ENCODE data around the gene PARVG. TPM values are rescaled to one million over a fixed set of nuclear protein-coding genes. Genes with fewer than 3 reads are reported as not detected.

The PARVG gene, protein sequence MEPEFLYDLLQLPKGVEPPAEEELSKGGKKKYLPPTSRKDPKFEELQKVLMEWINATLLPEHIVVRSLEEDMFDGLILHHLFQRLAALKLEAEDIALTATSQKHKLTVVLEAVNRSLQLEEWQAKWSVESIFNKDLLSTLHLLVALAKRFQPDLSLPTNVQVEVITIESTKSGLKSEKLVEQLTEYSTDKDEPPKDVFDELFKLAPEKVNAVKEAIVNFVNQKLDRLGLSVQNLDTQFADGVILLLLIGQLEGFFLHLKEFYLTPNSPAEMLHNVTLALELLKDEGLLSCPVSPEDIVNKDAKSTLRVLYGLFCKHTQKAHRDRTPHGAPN
- total RNA-seq, result 10 to 100 TPM in 1 of 7 donors, 1 to 10 TPM in 6; 3.1 to 14.1 (median 6.6) TPM
- polyA plus RNA-seq, result 1 to 10 TPM; 2.9 to 4.1 TPM
- long read RNA-seq, donor 1, partial matches to known transcripts, result 1 of 6 reads
- long read RNA-seq, donor 1, other reads (novel, unspliced or antisense), result 5 of 6 reads
- long read RNA-seq, donor 2, result 0 reads
- long read RNA-seq, donor 3, partial matches to known transcripts, result 4 of 8 reads
- long read RNA-seq, donor 3, other reads (novel, unspliced or antisense), result 4 of 8 reads

DNA sequence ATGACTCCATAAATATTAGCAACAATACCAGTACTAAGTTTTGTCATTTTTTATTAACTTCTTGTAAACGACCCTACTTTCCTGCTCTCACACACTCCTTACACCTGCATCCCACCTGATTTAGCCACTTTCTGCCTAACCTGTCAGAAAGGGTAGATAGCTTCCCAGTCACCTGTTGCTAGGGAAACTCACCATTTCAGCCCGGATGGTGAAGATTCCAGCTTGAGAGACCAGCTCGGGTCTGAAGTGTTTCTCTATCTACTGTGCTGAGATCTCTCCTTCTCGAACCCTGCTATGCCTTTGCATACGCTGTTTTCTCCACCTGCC is at the start of gene PARVG:
PARVG (plus strand) TSS at position 220 of the 327 bp plus-strand sequence. CDS start 2,405 bp downstream, outside the sequence.
- TF ChIP-seq EP300 (IDR thresholded peaks at IDR 0.05), result no peak
- TF ChIP-seq, protein P1, sequence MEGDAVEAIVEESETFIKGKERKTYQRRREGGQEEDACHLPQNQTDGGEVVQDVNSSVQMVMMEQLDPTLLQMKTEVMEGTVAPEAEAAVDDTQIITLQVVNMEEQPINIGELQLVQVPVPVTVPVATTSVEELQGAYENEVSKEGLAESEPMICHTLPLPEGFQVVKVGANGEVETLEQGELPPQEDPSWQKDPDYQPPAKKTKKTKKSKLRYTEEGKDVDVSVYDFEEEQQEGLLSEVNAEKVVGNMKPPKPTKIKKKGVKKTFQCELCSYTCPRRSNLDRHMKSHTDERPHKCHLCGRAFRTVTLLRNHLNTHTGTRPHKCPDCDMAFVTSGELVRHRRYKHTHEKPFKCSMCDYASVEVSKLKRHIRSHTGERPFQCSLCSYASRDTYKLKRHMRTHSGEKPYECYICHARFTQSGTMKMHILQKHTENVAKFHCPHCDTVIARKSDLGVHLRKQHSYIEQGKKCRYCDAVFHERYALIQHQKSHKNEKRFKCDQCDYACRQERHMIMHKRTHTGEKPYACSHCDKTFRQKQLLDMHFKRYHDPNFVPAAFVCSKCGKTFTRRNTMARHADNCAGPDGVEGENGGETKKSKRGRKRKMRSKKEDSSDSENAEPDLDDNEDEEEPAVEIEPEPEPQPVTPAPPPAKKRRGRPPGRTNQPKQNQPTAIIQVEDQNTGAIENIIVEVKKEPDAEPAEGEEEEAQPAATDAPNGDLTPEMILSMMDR (IDR thresholded peaks at IDR 0.05), result no peak
- no peak for TF ChIP-seq POLR2A (IDR thresholded peaks at IDR 0.05)
- no peak for DNase-seq
- H3K36me3 ChIP-seq, result no peaks in the 10 kb centered on the region
- no peak within 1 kb of the TSS for H3K27ac ChIP-seq
- intact Hi-C loops (cut with DNase I), result no loop called here
- H3K9me3 ChIP-seq, result no peaks in the 10 kb centered on the region
- WGBS, 3 donors, result 57 to 74% (median 68%) methylated on average over 5 of the region's 5 CpGs
- H3K4me3 ChIP-seq, result no peak within 1 kb of the TSS
- no peaks in the 10 kb centered on the region for H3K27me3 ChIP-seq
- H3K4me1 ChIP-seq (ENCODE audit: insufficient read depth), result no peaks in the 10 kb centered on the region

DNA sequence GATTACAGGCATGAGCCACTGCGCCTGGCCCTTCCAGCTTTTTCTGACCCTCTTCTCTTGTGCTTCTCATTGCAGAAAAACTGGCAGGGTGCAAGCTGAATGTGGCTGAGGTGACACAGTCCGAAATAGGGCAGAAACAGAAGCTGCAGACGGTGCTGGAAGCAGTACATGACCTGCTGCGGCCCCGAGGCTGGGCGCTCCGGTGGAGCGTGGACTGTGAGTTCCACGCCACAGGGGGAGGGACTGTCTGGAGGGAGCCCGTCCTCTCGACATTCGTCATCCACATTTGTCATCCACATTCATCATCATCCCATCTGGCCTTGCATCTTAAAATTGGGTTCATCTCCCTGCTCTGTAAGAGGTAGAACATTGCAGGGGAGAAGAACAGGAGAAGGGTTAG is 49.3 kb upstream of the PARVG start:
- intact Hi-C loops (cut with DNase I), result no loop called here
- no peaks in the 10 kb centered on the region for H3K4me1 ChIP-seq (ENCODE audit: insufficient read depth)
- TF ChIP-seq, protein P1 (IDR thresholded peaks at IDR 0.05), result no peak
- TF ChIP-seq EP300 (IDR thresholded peaks at IDR 0.05) (no peak), POLR2A (IDR thresholded peaks at IDR 0.05) (no peak)
- no peak overlapping the region for H3K4me3 ChIP-seq
- no peaks in the 10 kb centered on the region for H3K36me3 ChIP-seq
- H3K27ac ChIP-seq, result no peak overlapping the region
- H3K27me3 ChIP-seq, result no peaks in the 10 kb centered on the region
- DNase-seq, result peak in 1 of 5 donors; percentile 14
- WGBS, 3 donors, result 96 to 98% (median 98%) methylated on average over 12 of the region's 12 CpGs
- no peaks in the 10 kb centered on the region for H3K9me3 ChIP-seq

DNA sequence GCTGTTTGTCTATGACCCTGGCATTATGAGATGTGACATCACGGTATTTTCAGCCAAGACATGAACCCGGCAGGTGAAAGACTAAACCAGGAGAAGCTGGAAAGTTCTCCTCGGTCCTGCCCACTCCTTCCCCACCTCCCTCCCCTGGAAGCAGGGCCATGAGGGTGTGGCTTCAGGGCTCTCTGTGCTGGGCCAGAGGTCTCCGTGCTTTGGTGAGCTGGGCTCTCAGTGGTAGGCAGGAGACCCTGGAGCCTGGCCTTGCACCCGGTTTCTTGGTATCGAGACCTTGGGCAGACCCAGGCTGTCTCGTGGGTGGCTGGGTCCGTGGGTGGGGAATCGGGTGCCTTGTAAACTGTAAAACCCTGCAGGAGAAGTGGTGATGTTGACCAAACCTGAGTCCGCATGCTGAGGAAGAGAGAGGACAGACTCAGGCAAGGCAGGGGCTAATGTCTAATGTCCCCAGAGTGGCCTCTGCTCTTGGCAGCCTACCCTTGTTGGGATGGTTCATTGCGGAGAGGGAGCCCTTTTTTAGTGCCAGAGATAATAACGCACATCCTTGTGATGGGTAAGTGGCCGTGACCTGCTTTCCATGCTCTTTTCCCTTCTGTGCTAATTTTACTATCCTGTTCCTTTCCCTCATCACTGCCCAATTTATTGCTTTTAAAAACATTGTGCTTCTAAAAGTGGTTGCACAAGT is 48.6 kb upstream of the PARVG start:
- Histone ChIP-seq H3K27ac (no peak overlapping the region), H3K9me3 (no peaks in the 10 kb centered on the region), H3K36me3 (no peaks in the 10 kb centered on the region), H3K27me3 (no peaks in the 10 kb centered on the region), H3K4me3 (no peak overlapping the region), H3K4me1 (ENCODE audit: insufficient read depth) (no peaks in the 10 kb centered on the region)
- intact Hi-C loops (cut with DNase I), result no loop called here
- 90% methylated on average over 13 of the region's 13 CpGs for WGBS, 3 donors
- peak in 1 of 5 donors; percentile 13 for DNase-seq
- no peak for TF ChIP-seq EP300 (IDR thresholded peaks at IDR 0.05)
- TF ChIP-seq POLR2A (IDR thresholded peaks at IDR 0.05), result no peak
- TF ChIP-seq, protein P1 (IDR thresholded peaks at IDR 0.05), result no peak

DNA sequence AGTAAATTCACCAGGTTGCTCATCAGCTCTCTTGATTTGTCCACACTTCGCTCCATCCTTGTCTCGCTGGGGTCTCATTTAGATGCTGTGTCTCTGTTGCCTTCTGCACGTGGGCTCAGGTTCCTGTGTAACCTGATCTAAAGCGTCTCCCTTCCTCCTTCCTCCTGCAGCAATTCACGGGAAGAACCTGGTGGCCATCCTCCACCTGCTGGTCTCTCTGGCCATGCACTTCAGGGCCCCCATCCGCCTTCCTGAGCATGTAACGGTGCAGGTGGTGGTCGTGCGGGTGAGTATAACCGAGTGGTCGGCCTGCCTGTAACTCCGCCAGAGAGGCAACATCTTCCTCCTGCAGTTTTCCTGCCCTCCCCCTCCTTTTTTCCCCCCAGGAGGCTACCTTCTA is 48.0 kb upstream of the PARVG start:
- Histone ChIP-seq H3K4me1 (ENCODE audit: insufficient read depth) (no peaks in the 10 kb centered on the region), H3K27me3 (no peaks in the 10 kb centered on the region), H3K27ac (no peak overlapping the region), H3K9me3 (no peaks in the 10 kb centered on the region), H3K36me3 (no peaks in the 10 kb centered on the region), H3K4me3 (no peak overlapping the region)
- WGBS, 3 donors, result 87 to 92% (median 89%) methylated on average over 12 of the region's 12 CpGs
- intact Hi-C loops (cut with DNase I), result no loop called here
- DNase-seq, result peak in 1 of 5 donors; percentile 15
- TF ChIP-seq, protein P1 (IDR thresholded peaks at IDR 0.05), result no peak
- TF ChIP-seq EP300 (IDR thresholded peaks at IDR 0.05), result no peak
- no peak for TF ChIP-seq POLR2A (IDR thresholded peaks at IDR 0.05)
